ENCODE results near the gene DYNLRB2. TPM values are rescaled to one million over a fixed set of nuclear protein-coding genes. Genes with fewer than 3 reads are reported as not detected.

The DYNLRB2 gene
- total and polyA plus RNA-seq, 2 of the 13 experiments (the other 11 are each of a cell fraction or from before 2014, with no cell fraction given): not detected

- TF ChIP-seq ZNF280D (CRISPR knock-in tag; IDR thresholded peaks at IDR 0.05) (peak; percentile 91), MTA1 (CRISPR knock-in tag; IDR thresholded peaks at IDR 0.05; ENCODE audit: borderline replicate concordance) (peak; percentile 62; the same call in 1 of the 2 replicates), ZNF275 (CRISPR knock-in tag; IDR thresholded peaks at IDR 0.05; ENCODE audit: borderline replicate concordance) (peak; percentile 90), SIX4 (CRISPR knock-in tag; IDR thresholded peaks at IDR 0.05) (no peak), SALL1 (CRISPR knock-in tag; IDR thresholded peaks at IDR 0.05) (peak; percentile 89), NFE2 (CRISPR knock-in tag; IDR thresholded peaks at IDR 0.05) (no peak), DZIP1 (CRISPR knock-in tag; IDR thresholded peaks at IDR 0.05) (peak; percentile 88; the same call in 1 of the 2 replicates), CERS6 (CRISPR knock-in tag; IDR thresholded peaks at IDR 0.05) (no peak), FOXO1 (CRISPR knock-in tag; IDR thresholded peaks at IDR 0.05) (peak; percentile 95), ASH2L (IDR thresholded peaks at IDR 0.05; ENCODE audit: insufficient read length, low read depth, low read length) (peak; percentile 31), CREBL2 (CRISPR knock-in tag; IDR thresholded peaks at IDR 0.05; ENCODE audit: borderline replicate concordance) (no peak), SOX13 (IDR thresholded peaks at IDR 0.05) (no peak), SOX13 (CRISPR knock-in tag; conservative IDR thresholded peaks at IDR 0.05 in 1 of 2, IDR thresholded peaks at IDR 0.05 in 1 of 2) (peak in 1 of 2 experiments; percentile 46; a peak in 1 of 4 replicates), ZNF572 (CRISPR knock-in tag; IDR thresholded peaks at IDR 0.05) (0 out of 2 replicates have a peak, but pooled peaks have one; percentile 20), NFE2L2 (IDR thresholded peaks at IDR 0.05; ENCODE audit: low read length) (peak; percentile 64), ZNF770 (CRISPR knock-in tag; IDR thresholded peaks at IDR 0.05) (peak; percentile 81; the same call in 1 of the 2 replicates), MYC (CRISPR knock-in tag; IDR thresholded peaks at IDR 0.05; ENCODE audit: borderline replicate concordance) (peak; percentile 73; the same call in 1 of the 2 replicates), ZNF274 (CRISPR knock-in tag; IDR thresholded peaks at IDR 0.05) (0 out of 2 replicates have a peak, but pooled peaks have one; percentile 42)
Observed at GRCh38 chr16:80540516-80541305, at the start of gene DYNLRB2 (continued).

All from HepG2 (cell line).